ENCODE measurements around the gene CRISP3.

The CRISP3 gene

DNA sequence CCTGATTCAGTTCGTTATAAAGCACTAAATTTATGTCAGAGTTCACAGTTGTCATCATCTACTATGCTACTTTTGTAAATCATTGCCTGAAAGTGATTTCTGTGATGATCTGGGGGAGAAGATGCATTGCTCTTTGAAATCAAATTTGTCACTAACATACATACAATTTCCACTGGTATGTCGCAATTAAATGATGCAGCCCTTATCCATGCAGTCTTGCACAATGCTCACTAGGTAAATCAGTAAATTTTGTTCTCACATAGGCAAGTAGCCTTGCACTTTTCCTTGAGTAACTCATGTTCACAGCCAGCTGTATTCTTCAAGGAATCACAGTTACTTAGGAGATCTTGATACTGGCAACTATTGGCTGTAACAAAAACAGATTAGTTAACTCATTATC, 51.7 kb downstream of the CRISP3 start:
- DNase-seq (ENCODE audit: low read depth in 2 of 2) = no peak

Data from stimulated activated CD8-positive, alpha-beta memory T cell treated with anti-CD3 and anti-CD28 coated beads, Interleukin-15, amount 100 ng/mL, for 4 hours (primary cell).